Ovary (tissue), 3 donors: ENCODE data around the gene WNT2B.

Source experiments
- CTCF ChIP-seq, 3 donors: fragments of 450-650 bp in 2 of 3; fragments of 200-600 bp in 1 of 3; IDR thresholded peaks; one replicate each; pipeline versions ENCODE4 v1.5.1 to v1.8.0; 2016 to 2022; ENCODE audit warnings: antibody characterized with exemption in 3 of 3, mild to moderate bottlenecking in 1 of 3
- POLR2A ChIP-seq: fragments of 450-650 bp; IDR thresholded peaks from one replicate; pipeline ENCODE4 v1.6.1; 2017; ENCODE audit warnings: antibody characterized with exemption, mild to moderate bottlenecking, moderate library complexity
- donor health status: DM: no; HTN: no; CAD: no.

- TF ChIP-seq CTCF (IDR thresholded peaks at IDR 0.05) (no peak), POLR2A (no peak)
These were observed 3.4 kb upstream of the WNT2B start for GRCh38 chr1:112505400-112505785.
